Coronary artery (tissue), 2 donors: ENCODE data around the gene CHCHD1.
"Not testable (repeated sequence)": the region's sequence is repeated elsewhere in the genome, so short reads cannot be mapped to it uniquely, and the experiment has no call there.

ENCODE experiments used
- DNase-seq: peaks from one replicate; pipeline ENCODE4 v3.0.0-alpha.2; 2017; ENCODE audit warnings: low spot score
- H3K27ac ChIP-seq, 2 donors: fragments of 200-600 bp; sonication (generic); one replicate each; pipeline ENCODE4 v1.5.1; 2016 to 2019
- H3K4me3 ChIP-seq: fragments of 200-600 bp; sonication (generic); 2 replicates; pipeline ENCODE4 v1.5.1; 2016; ENCODE audit warnings: mild to moderate bottlenecking, moderate library complexity
- CTCF ChIP-seq: fragments of 200-600 bp; sonication (generic); IDR thresholded peaks from one replicate; pipeline ENCODE4 v1.5.1; 2019; ENCODE audit warnings: antibody characterized with exemption

Gene CHCHD1

GRCh38 chr10:73818402-73818801, 36.6 kb downstream of the CHCHD1 start:
- Histone ChIP-seq H3K4me3 (no peak overlapping the region), H3K27ac (peak overlapping the region in 1 of 2 donors; percentile 68)
- DNase-seq = no peak
- TF ChIP-seq CTCF = no peak

- no peak overlapping the region for H3K4me3 ChIP-seq
- TF ChIP-seq CTCF = no peak
- H3K27ac ChIP-seq = peak overlapping the region in 1 of 2 donors; percentile 68
- no peak for DNase-seq
Measured at GRCh38 chr10:73819081-73819480, 37.2 kb downstream of the CHCHD1 start.

- Histone ChIP-seq H3K27ac (peak overlapping the region; percentile 14 to 68), H3K4me3 (no peak overlapping the region)
- TF ChIP-seq CTCF = no peak
- no peak for DNase-seq
Measured at GRCh38 chr10:73819513-73820093, 37.8 kb downstream of the CHCHD1 start.

- no peak overlapping the region for H3K4me3 ChIP-seq
- DNase-seq = no peak
- no peak overlapping the region for H3K27ac ChIP-seq
- TF ChIP-seq CTCF = no peak
Measured at GRCh38 chr10:73823391-73823790, 41.5 kb downstream of the CHCHD1 start.

- no peak for TF ChIP-seq CTCF
- no peak overlapping the region for H3K27ac ChIP-seq
- H3K4me3 ChIP-seq = no peak overlapping the region
- DNase-seq = no peak
Measured at GRCh38 chr10:73824146-73824725, 42.4 kb downstream of the CHCHD1 start.

- H3K27ac ChIP-seq = no peak overlapping the region
- no peak for DNase-seq
- no peak for TF ChIP-seq CTCF
- no peak overlapping the region for H3K4me3 ChIP-seq
Measured at GRCh38 chr10:73827346-73828089, 45.7 kb downstream of the CHCHD1 start.

- no peak for TF ChIP-seq CTCF
- Histone ChIP-seq H3K4me3 (no peak overlapping the region), H3K27ac (no peak overlapping the region)
- DNase-seq = no peak
Measured at GRCh38 chr10:73828161-73828560, 46.3 kb downstream of the CHCHD1 start.

- not testable (repeated sequence) for DNase-seq, H3K4me3 ChIP-seq, H3K27ac ChIP-seq
Measured at GRCh38 chr10:73829090-73829489, 47.2 kb downstream of the CHCHD1 start.
